SK-N-SH (cell line): ENCODE results near the gene PDZD2.

Experiments
- CTCF ChIP-seq: fragments of 200-600 bp; sonication (generic); IDR thresholded peaks from 2 replicates; pipeline ENCODE4 v1.6.1; 2017; ENCODE audit warnings: antibody characterized with exemption, mild to moderate bottlenecking, moderate library complexity
- ELF1 ChIP-seq: IDR thresholded peaks from 2 replicates; pipeline ENCODE4 v1.4.0; 2012
- FOSL2 ChIP-seq: IDR thresholded peaks from 2 replicates; pipeline ENCODE4 v1.4.0; 2012; ENCODE audit warnings: low read depth, mild to moderate bottlenecking, moderate library complexity, borderline replicate concordance
- FOXM1 ChIP-seq: IDR thresholded peaks from 2 replicates; pipeline ENCODE4 v1.4.0; 2012; ENCODE audit warnings: low read depth, mild to moderate bottlenecking
- GATA2 ChIP-seq: sonication (generic); formaldehyde crosslinking; IDR thresholded peaks from 2 replicates; pipeline ENCODE4 v1.5.0; 2020; ENCODE audit warnings: mild to moderate bottlenecking, missing genetic modification reagents
- JUND ChIP-seq: IDR thresholded peaks from 2 replicates; pipeline ENCODE4 v1.4.0; 2012
- NFIC ChIP-seq: IDR thresholded peaks from 2 replicates; pipeline ENCODE4 v1.4.0; 2012; ENCODE audit warnings: borderline replicate concordance
- POLR2AphosphoS5 ChIP-seq: IDR thresholded peaks from 2 replicates; pipeline ENCODE4 v1.6.1; 2012; ENCODE audit warnings: low read depth, low read length
- SIN3A ChIP-seq: IDR thresholded peaks from 2 replicates; pipeline ENCODE4 v1.6.1; 2012; ENCODE audit warnings: low read depth, mild to moderate bottlenecking, low read length, moderate library complexity, borderline replicate concordance
- TAF1 ChIP-seq: IDR thresholded peaks from 2 replicates; pipeline ENCODE4 v1.6.1; 2012; ENCODE audit warnings: low read depth, mild to moderate bottlenecking, low read length, moderate library complexity, borderline replicate concordance
- TEAD4 ChIP-seq: IDR thresholded peaks from 2 replicates; pipeline ENCODE4 v1.4.0; 2012; ENCODE audit warnings: mild to moderate bottlenecking, borderline replicate concordance; ENCODE audit not compliant: insufficient read depth
- USF1 ChIP-seq: IDR thresholded peaks from 2 replicates; pipeline ENCODE4 v1.4.0; 2012; ENCODE audit warnings: low read depth, borderline replicate concordance
- USF2 ChIP-seq: fragments of 150-350 bp; IDR thresholded peaks from 2 replicates; pipeline ENCODE4 v1.6.1; 2017; ENCODE audit warnings: antibody characterized with exemption, low read length, low read depth, borderline replicate concordance
- TF ChIP-seq, protein P1 (sequence below): IDR thresholded peaks from 2 replicates; pipeline ENCODE4 v1.4.0; 2012; ENCODE audit warnings: low read depth, borderline replicate concordance

- TF ChIP-seq CTCF (no peak), JUND (no peak), FOSL2 (no peak), POLR2AphosphoS5 (no peak), TEAD4 (no peak), USF2 (no peak), TAF1 (no peak), SIN3A (no peak), ELF1 (no peak), NFIC (no peak), FOXM1 (no peak), GATA2 (CRISPR knock-in tag) (no peak), USF1 (no peak)
- TF ChIP-seq, protein P1, sequence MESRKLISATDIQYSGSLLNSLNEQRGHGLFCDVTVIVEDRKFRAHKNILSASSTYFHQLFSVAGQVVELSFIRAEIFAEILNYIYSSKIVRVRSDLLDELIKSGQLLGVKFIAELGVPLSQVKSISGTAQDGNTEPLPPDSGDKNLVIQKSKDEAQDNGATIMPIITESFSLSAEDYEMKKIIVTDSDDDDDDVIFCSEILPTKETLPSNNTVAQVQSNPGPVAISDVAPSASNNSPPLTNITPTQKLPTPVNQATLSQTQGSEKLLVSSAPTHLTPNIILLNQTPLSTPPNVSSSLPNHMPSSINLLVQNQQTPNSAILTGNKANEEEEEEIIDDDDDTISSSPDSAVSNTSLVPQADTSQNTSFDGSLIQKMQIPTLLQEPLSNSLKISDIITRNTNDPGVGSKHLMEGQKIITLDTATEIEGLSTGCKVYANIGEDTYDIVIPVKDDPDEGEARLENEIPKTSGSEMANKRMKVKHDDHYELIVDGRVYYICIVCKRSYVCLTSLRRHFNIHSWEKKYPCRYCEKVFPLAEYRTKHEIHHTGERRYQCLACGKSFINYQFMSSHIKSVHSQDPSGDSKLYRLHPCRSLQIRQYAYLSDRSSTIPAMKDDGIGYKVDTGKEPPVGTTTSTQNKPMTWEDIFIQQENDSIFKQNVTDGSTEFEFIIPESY = no peak
These were observed 353.4 kb downstream of the PDZD2 start for GRCh38 chr5:31992377-31992776.
